Activated T-helper 1 cell treated with anti-CD3 and anti-CD28 coated beads, Interleukin-12 subunit alpha, Interleukin-12 subunit beta, Interleukin-2, Interleukin-4 antibody, amounts not matched to agents 30 ng/mL and 10 ng/mL and 1 ng/mL, durations not matched to agents 14 hours and 24 hours and 36 hours (primary cell): ENCODE results near the gene KRT85. TPM values are rescaled to one million over a fixed set of nuclear protein-coding genes. Genes with fewer than 3 reads are reported as not detected.
"Not testable (repeated sequence)": the region's sequence is repeated elsewhere in the genome, so short reads cannot be mapped to it uniquely, and the experiment has no call there.

Experiments
- DNase-seq: peaks from one replicate; pipeline ENCODE4 v3.0.0; 2021; ENCODE audit warnings: low spot score
- H3K27ac Mint-ChIP-seq: one replicate; pipeline ENCODE4 v1.8.0; 2021; ENCODE audit warnings: mild to moderate bottlenecking, mixed read lengths
- H3K27me3 Mint-ChIP-seq: one replicate; pipeline ENCODE4 v1.8.0; 2022; ENCODE audit warnings: mild to moderate bottlenecking, moderate library complexity, mixed read lengths; ENCODE audit not compliant: insufficient read depth
- H3K36me3 Mint-ChIP-seq: one replicate; pipeline ENCODE4 v1.8.0; 2021; ENCODE audit warnings: low read depth, mixed read lengths
- H3K4me1 Mint-ChIP-seq: one replicate; pipeline ENCODE4 v1.8.0; 2021; ENCODE audit warnings: low read depth, mixed read lengths
- H3K4me3 Mint-ChIP-seq: one replicate; pipeline ENCODE4 v1.8.0; 2021; ENCODE audit warnings: mild to moderate bottlenecking, moderate library complexity, mixed read lengths
- H3K9me3 Mint-ChIP-seq: one replicate; pipeline ENCODE4 v1.8.0; 2021; ENCODE audit warnings: mixed read lengths
- intact Hi-C: fragments of 100-400 bp; cut with micrococcal nuclease; formaldehyde crosslinking; loops from one replicate; pipeline ENCODE4 v1.15.1; 2024
- total RNA-seq: library from RNA; stranded (reverse); gene quantifications from 2 replicates; pipeline ENCODE4 v1.2.3, GENCODE V29; 2022

KRT85 gene
- total RNA-seq, 1 donor from 2014 or later = not detected

DNA sequence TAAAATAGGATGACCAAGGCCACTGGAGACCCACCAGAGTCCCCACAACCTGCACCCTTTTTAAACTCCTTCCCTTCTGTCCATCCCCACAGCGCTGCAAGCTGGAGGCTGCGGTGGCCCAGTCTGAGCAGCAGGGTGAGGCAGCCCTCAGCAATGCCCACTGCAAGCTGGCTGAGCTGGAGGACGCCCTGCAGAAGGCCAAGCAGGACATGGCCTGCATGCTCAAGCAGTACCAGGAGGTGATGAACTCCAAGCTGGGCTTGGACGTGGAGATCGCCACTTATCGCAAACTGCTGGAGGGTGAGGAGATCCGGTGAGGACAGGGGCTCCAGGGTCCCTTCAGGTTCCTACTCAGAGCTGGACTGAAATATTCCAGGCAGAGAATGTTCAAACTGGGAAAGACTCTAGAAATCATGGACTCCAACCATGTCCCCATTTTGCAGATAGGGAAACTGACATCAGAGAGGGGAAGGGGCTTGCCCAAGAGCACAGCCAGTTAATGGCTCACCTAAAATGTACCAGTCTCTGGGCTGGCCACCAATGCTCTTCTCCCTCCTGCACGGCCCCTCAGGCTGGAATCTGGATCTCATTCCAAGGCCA is 17.2 kb downstream of the KRT85 start:
- DNase-seq = no peak
- H3K9me3 Mint-ChIP-seq = no peaks in the 10 kb centered on the region
- H3K27me3 Mint-ChIP-seq = peaks cover 26% of the 10 kb centered on the region
- no peak overlapping the region for H3K27ac Mint-ChIP-seq
- no peaks in the 10 kb centered on the region for H3K36me3 Mint-ChIP-seq
- no peak overlapping the region for H3K4me3 Mint-ChIP-seq
- H3K4me1 Mint-ChIP-seq = peaks cover 4% of the 10 kb centered on the region
- intact Hi-C loops = no loop called here

DNA sequence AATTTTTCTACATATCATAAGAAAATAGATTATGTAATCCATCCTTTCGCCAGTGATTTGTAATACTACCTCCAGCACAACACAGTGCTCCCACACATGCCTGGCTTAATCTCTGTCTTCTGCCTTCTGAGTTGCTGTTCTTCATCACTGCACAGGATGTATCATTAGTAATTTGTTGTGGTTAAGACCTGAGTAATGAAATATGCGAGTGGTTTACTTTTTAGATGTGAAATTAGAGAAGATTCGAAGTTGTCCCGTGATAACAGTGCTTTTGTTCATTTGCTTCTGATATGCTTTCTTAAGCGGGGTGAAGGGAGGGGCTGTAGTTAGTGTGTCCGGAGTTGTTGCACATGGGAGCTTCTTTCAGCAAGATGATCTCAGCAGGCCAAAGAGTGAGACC is 18.1 kb downstream of the KRT85 start:
- intact Hi-C loops = no loop called here
- Mint-ChIP-seq H3K4me1 (peaks cover 4% of the 10 kb centered on the region), H3K27ac (no peak overlapping the region), H3K27me3 (peaks cover 26% of the 10 kb centered on the region), H3K36me3 (no peaks in the 10 kb centered on the region), H3K4me3 (no peak overlapping the region), H3K9me3 (no peaks in the 10 kb centered on the region)
- no peak for DNase-seq

DNA sequence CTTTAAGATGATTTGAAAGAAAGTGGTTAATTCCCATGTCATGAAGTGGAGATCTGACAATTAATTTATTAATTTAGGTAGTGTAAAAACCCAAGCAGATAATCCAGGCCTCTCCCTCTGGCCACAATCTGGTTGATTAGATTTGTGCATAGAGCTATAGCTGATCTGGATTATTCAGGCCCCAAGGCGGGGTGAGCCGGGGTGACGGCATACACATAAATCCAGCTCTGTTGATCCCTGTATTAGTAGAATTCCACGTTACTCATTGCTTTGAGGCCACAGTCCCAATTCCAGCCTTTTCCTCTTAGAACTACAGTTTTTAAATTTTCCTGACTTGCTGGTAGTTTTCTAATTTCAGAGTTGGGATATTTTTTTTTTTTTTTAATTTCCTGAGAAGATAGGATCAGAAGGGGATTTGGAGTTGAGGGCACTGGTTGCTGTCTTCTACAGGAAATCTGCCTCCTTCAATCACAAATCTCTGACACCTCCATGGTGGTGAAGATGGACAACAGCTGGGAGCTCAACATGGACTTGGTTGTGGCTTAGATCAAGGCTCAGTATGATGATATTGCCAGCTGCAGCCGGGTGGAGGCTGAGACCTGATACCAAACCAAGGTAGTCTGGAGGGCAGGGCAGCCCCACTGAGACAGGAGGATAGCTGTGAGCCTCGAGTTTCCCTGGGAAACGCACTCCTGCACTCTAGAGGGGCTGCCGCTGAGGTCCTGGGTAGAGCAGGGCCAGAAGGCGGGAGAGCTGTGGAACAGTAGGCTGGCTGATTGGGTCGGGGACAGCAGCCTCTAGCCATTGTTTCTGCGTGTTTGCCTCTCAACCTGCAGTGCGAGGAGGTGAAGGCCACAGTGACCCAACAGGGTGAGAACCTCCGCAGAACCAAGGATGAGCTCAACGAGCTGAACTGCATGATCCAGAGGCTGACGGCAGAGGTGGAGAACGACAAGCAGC is 19.4 kb downstream of the KRT85 start:
- peaks cover 4% of the 10 kb centered on the region for H3K4me1 Mint-ChIP-seq
- H3K27ac Mint-ChIP-seq = no peak overlapping the region
- peaks cover 21% of the 10 kb centered on the region for H3K27me3 Mint-ChIP-seq
- intact Hi-C loops = no loop called here
- no peak overlapping the region for H3K4me3 Mint-ChIP-seq
- H3K9me3 Mint-ChIP-seq = no peaks in the 10 kb centered on the region
- no peak for DNase-seq
- no peaks in the 10 kb centered on the region for H3K36me3 Mint-ChIP-seq

DNA sequence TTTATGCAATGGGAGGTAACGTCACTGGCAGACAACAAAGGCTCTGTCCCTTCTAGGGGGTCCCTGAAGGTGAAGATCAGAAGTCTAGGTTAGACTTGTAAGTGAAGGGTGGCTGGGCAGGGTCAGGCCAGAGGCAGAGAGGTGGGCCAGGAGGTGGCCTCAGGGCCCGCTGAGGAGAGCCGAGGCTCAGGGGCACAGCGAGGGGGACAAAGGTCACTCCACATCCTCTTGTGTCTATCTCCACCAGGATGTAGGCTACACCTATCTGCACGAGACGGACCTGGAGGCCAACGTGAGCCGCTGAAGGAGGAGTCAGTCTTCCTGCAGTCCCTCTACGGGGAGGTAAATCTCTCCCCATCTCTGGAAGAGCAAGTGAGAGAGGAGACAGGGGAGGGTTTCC is 20.3 kb downstream of the KRT85 start:
- Mint-ChIP-seq H3K9me3 (no peaks in the 10 kb centered on the region), H3K36me3 (no peaks in the 10 kb centered on the region), H3K27ac (no peak overlapping the region), H3K4me3 (no peak overlapping the region), H3K27me3 (peaks cover 21% of the 10 kb centered on the region), H3K4me1 (peaks cover 4% of the 10 kb centered on the region)
- intact Hi-C loops = no loop called here
- no peak for DNase-seq

DNA sequence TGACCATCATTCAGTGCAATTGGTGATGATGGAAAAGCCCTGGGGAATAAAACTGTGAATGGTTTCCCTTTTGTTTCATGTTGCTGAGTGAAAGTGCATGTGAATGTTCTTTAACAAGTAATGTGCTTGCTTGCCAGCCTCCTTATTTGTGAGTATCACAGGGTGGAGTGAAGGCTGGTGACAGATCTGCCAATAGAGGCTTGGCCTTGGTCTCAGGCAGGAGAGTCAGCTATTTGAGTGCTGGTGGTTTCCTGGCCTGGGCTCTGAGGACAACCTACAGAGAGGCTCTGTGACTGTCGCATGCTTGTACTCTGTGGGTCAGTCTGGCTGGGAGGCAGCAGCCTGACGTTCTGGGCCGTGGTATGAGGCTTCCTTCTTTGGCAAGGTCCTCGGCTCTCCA is 20.7 kb downstream of the KRT85 start:
- Mint-ChIP-seq H3K4me1 (peaks cover 1% of the 10 kb centered on the region), H3K4me3 (no peak overlapping the region), H3K27ac (no peak overlapping the region), H3K27me3 (peaks cover 19% of the 10 kb centered on the region), H3K36me3 (no peaks in the 10 kb centered on the region), H3K9me3 (no peaks in the 10 kb centered on the region)
- DNase-seq = no peak
- intact Hi-C loops = no loop called here

DNA sequence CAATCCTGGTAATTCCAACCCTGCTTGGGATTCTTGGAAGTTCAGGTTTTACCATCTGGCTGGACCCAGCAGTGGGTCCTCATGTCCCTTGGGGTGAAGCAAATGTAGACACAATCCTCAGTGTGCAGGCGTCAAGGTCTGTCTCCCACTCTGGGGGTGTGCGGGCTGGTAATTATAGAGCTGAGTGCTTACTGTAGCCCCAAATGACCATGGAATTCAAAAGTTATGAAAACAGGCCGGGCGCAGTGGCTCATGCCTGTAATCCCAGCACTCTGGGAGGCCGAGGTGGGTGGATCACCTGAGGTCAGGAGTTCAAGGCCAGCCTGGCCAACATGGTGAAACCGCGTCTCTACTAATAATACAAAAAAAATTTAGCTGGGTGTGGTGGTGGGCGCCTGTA is 22.2 kb downstream of the KRT85 start:
- intact Hi-C loops, DNase-seq, H3K27ac Mint-ChIP-seq, H3K4me3 Mint-ChIP-seq, H3K4me1 Mint-ChIP-seq, H3K9me3 Mint-ChIP-seq, H3K36me3 Mint-ChIP-seq: not testable (repeated sequence)
- H3K27me3 Mint-ChIP-seq = peaks cover 19% of the 10 kb centered on the region

DNA sequence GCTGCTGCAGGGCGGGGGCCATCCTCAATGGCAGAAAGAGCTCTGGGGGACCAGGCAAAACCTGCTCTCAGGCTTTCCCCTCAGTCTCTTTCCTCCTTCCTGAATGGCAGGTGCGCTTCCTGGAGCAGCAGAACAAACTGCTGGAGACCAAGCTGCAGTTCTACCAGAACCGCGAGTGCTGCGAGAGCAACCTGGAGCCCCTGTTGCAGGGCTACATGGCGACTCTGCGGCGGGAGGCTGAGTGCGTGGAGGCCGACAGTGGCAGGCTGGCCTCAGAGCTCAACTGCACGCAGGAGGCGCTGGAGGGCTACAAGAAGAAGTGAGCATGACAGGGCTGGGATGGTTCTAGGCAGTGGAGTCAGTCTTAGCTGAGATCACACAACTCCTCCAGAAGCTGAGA is 23.2 kb downstream of the KRT85 start:
- intact Hi-C loops = no loop called here

DNA sequence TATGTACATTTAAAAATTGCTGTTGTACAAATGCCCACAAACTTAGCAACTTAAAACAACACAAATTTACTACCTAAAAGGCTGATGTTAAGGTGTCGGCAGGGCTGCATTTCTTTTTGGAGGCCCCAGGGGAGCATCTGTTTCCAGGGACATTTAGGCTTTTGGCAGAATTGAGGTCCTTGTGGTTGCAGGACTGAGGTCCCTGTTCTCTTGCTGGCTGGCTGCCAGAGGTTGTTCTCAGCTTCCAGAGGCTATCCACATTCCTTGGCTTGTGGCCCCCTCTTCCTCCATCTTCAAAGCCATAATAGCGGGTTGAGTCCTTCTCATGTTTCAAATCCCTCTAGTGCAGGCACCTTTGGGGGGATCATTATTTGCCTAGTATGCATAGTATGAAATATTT is 23.7 kb downstream of the KRT85 start:
- intact Hi-C loops = no loop called here
- no peak for DNase-seq

More for the DNA sequence above, 23.2 kb downstream of the KRT85 start:
- Mint-ChIP-seq H3K4me1 (no peaks in the 10 kb centered on the region), H3K36me3 (no peaks in the 10 kb centered on the region), H3K27me3 (peaks cover 15% of the 10 kb centered on the region), H3K9me3 (no peaks in the 10 kb centered on the region), H3K27ac (no peak overlapping the region), H3K4me3 (no peak overlapping the region)
- DNase-seq = no peak

DNA sequence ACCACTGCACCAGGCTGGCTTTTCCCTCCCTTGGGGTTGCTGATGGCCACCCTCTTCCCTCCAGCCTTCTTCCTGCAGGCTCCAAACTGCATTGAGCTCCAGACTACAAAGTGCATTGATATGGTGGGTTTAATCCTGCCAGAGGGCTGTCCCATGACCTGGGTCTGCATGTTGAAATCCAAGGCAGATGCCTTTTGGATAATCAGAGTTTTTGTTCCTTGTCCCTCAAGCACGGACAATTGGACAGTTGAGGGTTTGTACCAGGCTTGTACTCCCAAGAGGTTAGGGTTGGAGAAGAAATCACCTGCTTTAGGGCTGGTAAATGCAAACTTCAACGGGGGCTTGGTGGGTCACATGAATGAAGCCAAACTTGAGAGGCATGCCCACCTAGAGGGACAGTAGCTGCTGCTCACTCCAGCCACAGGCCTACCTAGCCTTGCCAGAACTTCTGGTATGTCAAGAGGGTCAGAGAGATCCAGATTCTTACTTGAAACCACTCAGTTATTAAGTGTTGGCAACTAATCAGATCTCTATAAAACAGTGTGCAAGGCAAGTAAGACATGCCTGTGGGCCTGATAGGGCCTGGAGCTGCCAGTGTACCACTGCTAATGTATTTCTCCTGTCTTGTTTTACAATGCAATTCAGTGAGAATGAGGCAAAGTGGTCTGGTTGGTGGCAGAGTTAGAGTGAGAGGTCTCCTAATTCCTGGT is 24.3 kb downstream of the KRT85 start:
- DNase-seq = no peak
- H3K27ac Mint-ChIP-seq = no peak overlapping the region
- intact Hi-C loops = no loop called here
- H3K4me1 Mint-ChIP-seq = no peaks in the 10 kb centered on the region
- H3K9me3 Mint-ChIP-seq = no peaks in the 10 kb centered on the region
- no peaks in the 10 kb centered on the region for H3K36me3 Mint-ChIP-seq
- no peak overlapping the region for H3K4me3 Mint-ChIP-seq
- peaks cover 10% of the 10 kb centered on the region for H3K27me3 Mint-ChIP-seq

More for the DNA sequence above, 23.7 kb downstream of the KRT85 start:
- H3K4me3 Mint-ChIP-seq = no peak overlapping the region
- no peak overlapping the region for H3K27ac Mint-ChIP-seq
- peaks cover 10% of the 10 kb centered on the region for H3K27me3 Mint-ChIP-seq
- no peaks in the 10 kb centered on the region for H3K9me3 Mint-ChIP-seq
- no peaks in the 10 kb centered on the region for H3K36me3 Mint-ChIP-seq
- no peaks in the 10 kb centered on the region for H3K4me1 Mint-ChIP-seq

DNA sequence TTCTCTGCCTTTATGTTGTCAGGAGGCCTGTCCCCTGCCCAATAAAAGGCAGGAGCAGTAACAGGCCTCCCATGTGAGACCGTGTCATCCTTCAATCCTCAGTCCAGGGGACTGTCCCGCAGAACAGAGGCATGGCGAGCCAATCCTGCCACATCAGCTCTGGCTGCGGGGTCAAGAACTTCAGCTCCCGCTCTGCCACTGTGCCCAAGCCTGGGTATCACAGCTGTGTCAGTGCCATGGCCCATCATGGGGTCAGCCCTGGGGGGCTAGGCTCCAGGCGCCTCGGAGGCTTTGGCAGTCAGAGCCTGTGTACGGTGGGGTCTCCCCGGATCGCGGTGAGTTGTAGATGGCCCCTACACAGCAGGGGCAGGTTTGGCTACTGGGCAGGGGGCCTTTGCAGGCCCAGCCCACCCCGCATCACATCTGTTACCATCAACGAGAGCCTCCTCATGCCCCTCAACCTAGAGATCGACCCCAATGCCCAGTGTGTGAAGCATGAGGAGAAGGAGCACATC is 26.2 kb downstream of the KRT85 start:
- no peak overlapping the region for H3K4me3 Mint-ChIP-seq
- no peaks in the 10 kb centered on the region for H3K36me3 Mint-ChIP-seq
- H3K27me3 Mint-ChIP-seq = no peaks in the 10 kb centered on the region
- DNase-seq = no peak
- H3K4me1 Mint-ChIP-seq = no peaks in the 10 kb centered on the region
- no peak overlapping the region for H3K27ac Mint-ChIP-seq
- no peaks in the 10 kb centered on the region for H3K9me3 Mint-ChIP-seq
- intact Hi-C loops = no loop called here

DNA sequence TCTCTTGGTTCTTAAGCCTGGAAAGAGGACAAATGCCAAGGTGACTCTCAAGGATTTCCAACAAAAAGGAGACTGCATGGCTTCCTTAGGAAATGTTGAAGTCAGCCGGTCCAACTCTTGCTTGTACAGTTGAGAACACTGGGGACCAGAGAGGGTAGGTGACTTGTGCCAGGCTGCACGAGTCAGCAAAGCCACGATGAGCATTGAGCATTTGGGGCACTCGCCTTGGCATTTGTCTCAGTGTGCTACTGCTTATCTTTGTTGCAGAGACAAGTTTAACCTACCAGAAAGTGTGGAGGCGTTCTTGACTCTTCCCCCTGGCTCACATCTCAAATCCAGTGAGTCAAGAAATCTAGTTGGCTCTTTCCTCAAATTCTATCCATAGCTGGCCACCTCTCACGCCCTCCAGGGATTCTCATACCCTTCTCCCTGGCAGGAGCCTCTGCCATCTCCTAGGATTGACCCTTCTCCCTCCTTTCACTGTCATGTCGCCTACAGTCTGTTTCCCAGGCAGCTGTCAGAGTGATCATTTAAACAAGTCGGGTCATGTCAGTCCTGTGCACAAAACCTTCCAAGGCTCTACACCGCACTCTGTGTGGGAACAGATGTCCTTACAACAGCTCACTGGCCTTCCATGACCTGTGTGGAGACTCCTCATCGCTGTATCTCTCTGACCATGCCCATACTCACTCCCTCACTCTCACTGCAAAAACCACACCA is 28.9 kb downstream of the KRT85 start:
- Mint-ChIP-seq H3K9me3 (no peaks in the 10 kb centered on the region), H3K4me1 (no peaks in the 10 kb centered on the region), H3K27me3 (peaks cover 5% of the 10 kb centered on the region), H3K27ac (no peak overlapping the region), H3K4me3 (no peak overlapping the region), H3K36me3 (no peaks in the 10 kb centered on the region)
- intact Hi-C loops = no loop called here
- no peak for DNase-seq

DNA sequence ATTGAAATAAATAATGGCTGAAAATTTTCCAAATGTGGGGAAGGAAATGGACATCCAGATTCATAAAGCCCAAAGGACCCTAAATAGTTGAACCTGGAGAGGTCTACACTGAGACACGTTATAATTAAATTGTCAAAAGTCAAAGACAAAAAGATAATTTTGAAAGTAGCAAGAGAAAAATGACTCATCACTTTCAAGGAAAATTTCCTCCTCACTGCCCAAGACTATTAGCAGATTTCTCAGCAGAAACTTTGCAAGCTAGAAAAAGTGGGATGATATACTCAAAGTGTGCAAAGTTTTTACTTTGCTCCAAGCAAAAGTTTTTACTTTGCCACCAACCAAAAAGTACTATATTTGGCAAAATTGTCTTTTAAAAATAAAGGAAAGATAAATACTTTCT is 30.2 kb downstream of the KRT85 start:
- Mint-ChIP-seq H3K27me3 (peaks cover 5% of the 10 kb centered on the region), H3K27ac (no peak overlapping the region), H3K4me3 (no peak overlapping the region), H3K9me3 (no peaks in the 10 kb centered on the region), H3K36me3 (no peaks in the 10 kb centered on the region), H3K4me1 (no peaks in the 10 kb centered on the region)
- no peak for DNase-seq
- intact Hi-C loops = no loop called here
